ENCODE data around the gene CRIM1.

DNA sequence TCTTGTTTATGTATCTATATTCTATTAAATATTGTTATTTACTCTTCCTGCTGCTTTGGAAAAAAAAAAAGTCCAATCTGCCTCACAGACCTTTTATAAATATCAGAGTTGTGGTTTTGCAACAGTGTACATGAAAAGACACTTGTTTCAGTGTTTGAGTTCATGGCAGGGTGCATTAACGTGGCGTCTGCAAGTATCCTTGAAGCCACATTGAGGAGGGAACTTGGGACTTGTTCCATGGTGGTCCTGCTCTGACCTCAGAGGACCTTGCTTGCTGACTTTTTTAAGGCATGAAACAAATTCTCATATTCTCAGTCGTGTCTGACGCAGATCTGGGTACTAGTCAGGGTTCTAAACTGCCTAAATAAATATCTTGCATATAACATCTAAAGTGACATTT is 55.1 kb downstream of the CRIM1 start:
- TF ChIP-seq, protein P1, sequence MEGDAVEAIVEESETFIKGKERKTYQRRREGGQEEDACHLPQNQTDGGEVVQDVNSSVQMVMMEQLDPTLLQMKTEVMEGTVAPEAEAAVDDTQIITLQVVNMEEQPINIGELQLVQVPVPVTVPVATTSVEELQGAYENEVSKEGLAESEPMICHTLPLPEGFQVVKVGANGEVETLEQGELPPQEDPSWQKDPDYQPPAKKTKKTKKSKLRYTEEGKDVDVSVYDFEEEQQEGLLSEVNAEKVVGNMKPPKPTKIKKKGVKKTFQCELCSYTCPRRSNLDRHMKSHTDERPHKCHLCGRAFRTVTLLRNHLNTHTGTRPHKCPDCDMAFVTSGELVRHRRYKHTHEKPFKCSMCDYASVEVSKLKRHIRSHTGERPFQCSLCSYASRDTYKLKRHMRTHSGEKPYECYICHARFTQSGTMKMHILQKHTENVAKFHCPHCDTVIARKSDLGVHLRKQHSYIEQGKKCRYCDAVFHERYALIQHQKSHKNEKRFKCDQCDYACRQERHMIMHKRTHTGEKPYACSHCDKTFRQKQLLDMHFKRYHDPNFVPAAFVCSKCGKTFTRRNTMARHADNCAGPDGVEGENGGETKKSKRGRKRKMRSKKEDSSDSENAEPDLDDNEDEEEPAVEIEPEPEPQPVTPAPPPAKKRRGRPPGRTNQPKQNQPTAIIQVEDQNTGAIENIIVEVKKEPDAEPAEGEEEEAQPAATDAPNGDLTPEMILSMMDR (IDR thresholded peaks at IDR 0.05) = no peak
- TF ChIP-seq ZFX (IDR thresholded peaks at IDR 0.05; ENCODE audit: borderline replicate concordance) = no peak

All from 22Rv1 (cell line).